ENCODE data around the gene L2HGDH. TPM values are rescaled to one million over a fixed set of nuclear protein-coding genes. Genes with fewer than 3 reads are reported as not detected.

Gene L2HGDH
- total and polyA plus RNA-seq, 9 of the 15 experiments (the other 6 are each of a cell fraction or from before 2014, with no cell fraction given): 1.7 to 16.1 (median 10.5) TPM

DNA sequence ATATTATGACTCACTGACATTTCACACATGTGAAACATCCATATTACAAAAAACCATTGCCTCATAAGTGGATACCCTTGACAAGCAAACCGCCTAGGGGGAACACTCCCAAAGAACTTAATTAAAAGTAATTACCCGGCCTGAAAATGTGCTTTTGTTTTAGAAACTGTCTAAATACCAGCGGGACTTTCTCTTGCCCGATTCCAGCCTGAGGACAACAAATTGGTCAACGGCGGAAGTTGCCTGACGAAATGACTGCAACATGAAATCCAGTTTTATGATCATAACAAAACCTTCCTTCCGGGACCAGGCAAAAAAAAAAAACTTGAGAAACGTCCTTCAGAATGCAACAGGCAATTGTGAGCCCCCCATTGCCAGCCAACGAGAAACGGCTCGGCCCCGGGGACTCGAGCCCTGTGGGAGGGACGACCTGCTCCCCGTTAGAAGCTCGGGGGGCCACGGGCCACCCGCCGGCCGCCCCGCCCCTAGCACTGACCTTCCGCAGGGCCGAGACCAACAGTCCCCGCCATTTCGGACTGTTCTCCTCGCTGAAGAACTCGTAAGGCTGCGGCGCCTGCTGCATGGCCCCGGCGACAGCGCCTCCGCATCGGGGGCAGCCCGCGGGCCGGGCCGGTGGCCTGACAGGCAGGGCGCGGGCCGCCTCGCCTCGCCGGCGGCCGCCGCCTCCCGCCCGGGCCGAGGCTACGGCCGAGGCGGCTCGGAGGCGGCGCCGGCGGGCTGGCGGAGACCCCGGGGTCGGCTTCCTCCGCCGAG is 81.1 kb downstream of the L2HGDH start (continued):
- TF ChIP-seq HMGN3 (IDR thresholded peaks at IDR 0.05; ENCODE audit: borderline replicate concordance, extremely low read depth, insufficient read length, low read depth, low read length): peak; percentile 17
- no peak for TF ChIP-seq ARHGAP35 (IDR thresholded peaks at IDR 0.05; ENCODE audit: partially characterized antibody)
- TF ChIP-seq CBFA2T2 (conservative IDR thresholded peaks at IDR 0.05): no peak
- no peak for TF ChIP-seq PTTG1 (tag; IDR thresholded peaks at IDR 0.05; ENCODE audit: low read depth)
- TF ChIP-seq, protein P1, sequence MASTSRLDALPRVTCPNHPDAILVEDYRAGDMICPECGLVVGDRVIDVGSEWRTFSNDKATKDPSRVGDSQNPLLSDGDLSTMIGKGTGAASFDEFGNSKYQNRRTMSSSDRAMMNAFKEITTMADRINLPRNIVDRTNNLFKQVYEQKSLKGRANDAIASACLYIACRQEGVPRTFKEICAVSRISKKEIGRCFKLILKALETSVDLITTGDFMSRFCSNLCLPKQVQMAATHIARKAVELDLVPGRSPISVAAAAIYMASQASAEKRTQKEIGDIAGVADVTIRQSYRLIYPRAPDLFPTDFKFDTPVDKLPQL (IDR thresholded peaks at IDR 0.05; ENCODE audit: extremely low read depth, insufficient read length): no peak
- no peak for TF ChIP-seq POLR2B (IDR thresholded peaks at IDR 0.05; ENCODE audit: low read depth, partially characterized antibody)
- no peak for TF ChIP-seq ZBTB8A (IDR thresholded peaks at IDR 0.05; ENCODE audit: partially characterized antibody)
- no peak for TF ChIP-seq FOXA1 (IDR thresholded peaks at IDR 0.05; ENCODE audit: borderline replicate concordance)
- TF ChIP-seq POLR2AphosphoS2 (IDR thresholded peaks at IDR 0.05; ENCODE audit: low read length): no peak
- TF ChIP-seq HOXB6 (CRISPR knock-in tag; IDR thresholded peaks at IDR 0.05; ENCODE audit: borderline replicate concordance): no peak
- peak; percentile 9 for TF ChIP-seq SAP30 (IDR thresholded peaks at IDR 0.05; ENCODE audit: borderline replicate concordance, insufficient read depth, low read depth, low read length, poor library complexity, severe bottlenecking)
